Osteoblast (primary cell): Measurements from ENCODE around the gene EIF4A3. TPM values are rescaled to one million over a fixed set of nuclear protein-coding genes. Genes with fewer than 3 reads are reported as not detected.
A peak's percentile ranks its signal among the peaks of the same experiment; 100 is the strongest.

ENCODE experiments used
- DNase-seq: peaks from one replicate; pipeline ENCODE4 v3.0.0; 2011; ENCODE audit warnings: low spot score, mixed read lengths; ENCODE audit not compliant: insufficient read length; ENCODE audit errors: missing footprints
- H2AFZ ChIP-seq: 2 replicates; pipeline ENCODE4 v1.6.0; 2011; ENCODE audit warnings: mild to moderate bottlenecking, low read length
- H3K27ac ChIP-seq: 2 replicates; pipeline ENCODE4 v1.5.1; 2011; ENCODE audit warnings: mild to moderate bottlenecking, low read depth, low read length, moderate library complexity
- H3K27me3 ChIP-seq: 2 replicates; pipeline ENCODE4 v1.6.0; 2012; ENCODE audit warnings: mild to moderate bottlenecking, control low read depth, inconsistent platforms, low read length, moderate library complexity; ENCODE audit not compliant: insufficient read depth
- H3K36me3 ChIP-seq: 2 replicates; pipeline ENCODE4 v1.5.1; 2011; ENCODE audit warnings: mild to moderate bottlenecking, low read length, control low read depth, moderate library complexity; ENCODE audit not compliant: insufficient read depth
- H3K4me1 ChIP-seq: 2 replicates; pipeline ENCODE4 v1.5.1; 2011; ENCODE audit warnings: mild to moderate bottlenecking, low read length, control low read depth, moderate library complexity; ENCODE audit not compliant: insufficient read depth
- H3K4me2 ChIP-seq: 2 replicates; pipeline ENCODE4 v1.6.0; 2011; ENCODE audit warnings: mild to moderate bottlenecking, low read length; ENCODE audit not compliant: insufficient read depth
- H3K4me3 ChIP-seq: fragments of 200-600 bp; sonication (generic); 3 replicates; pipeline ENCODE4 v1.5.1; 2012; ENCODE audit warnings: mild to moderate bottlenecking, low read length, inconsistent platforms; ENCODE audit not compliant: insufficient read depth
- H3K79me2 ChIP-seq: 2 replicates; pipeline ENCODE4 v1.6.0; 2012; ENCODE audit warnings: mild to moderate bottlenecking, low read length, control low read depth, inconsistent platforms; ENCODE audit not compliant: insufficient read depth
- H3K9me3 ChIP-seq: 2 replicates; pipeline ENCODE4 v1.5.1; 2011; ENCODE audit warnings: low read depth, low read length, control low read depth
- H4K20me1 ChIP-seq: 2 replicates; pipeline ENCODE4 v1.6.0; 2012; ENCODE audit warnings: mild to moderate bottlenecking, low read length, control low read depth; ENCODE audit not compliant: insufficient read depth
- CTCF ChIP-seq: IDR thresholded peaks from 2 replicates; pipeline ENCODE4 v1.5.1; 2011; ENCODE audit warnings: mild to moderate bottlenecking, low read depth, low read length, moderate library complexity; ENCODE audit errors: extremely low read depth
- total RNA-seq: library from RNA; depleted of rRNA; stranded (reverse); fragments of >200 nt; gene quantifications from 2 replicates; pipeline ENCODE4 v1.2.3, GENCODE V29; 2012

EIF4A3 gene
- total RNA-seq, 1 donor, result 44.5 TPM

- H2AFZ ChIP-seq, result no peak overlapping the region
- H3K4me3 ChIP-seq, result no peak overlapping the region
- TF ChIP-seq CTCF, result no peak
- no peak overlapping the region for H3K27ac ChIP-seq
- H3K9me3 ChIP-seq, result no peaks in the 10 kb centered on the region
- H3K4me2 ChIP-seq, result no peak overlapping the region
- H4K20me1 ChIP-seq, result no peaks in the 10 kb centered on the region
- DNase-seq, result peak; percentile 15
- H3K36me3 ChIP-seq, result no peaks in the 10 kb centered on the region
- H3K79me2 ChIP-seq, result no peaks in the 10 kb centered on the region
- H3K27me3 ChIP-seq, result peaks cover 4% of the 10 kb centered on the region
- no peaks in the 10 kb centered on the region for H3K4me1 ChIP-seq
Observed at GRCh38 chr17:80168371-80168770, 21.4 kb upstream of the EIF4A3 start.

GRCh38 chr17:80166446-80166845 lies 19.5 kb upstream of the EIF4A3 start:
- H3K36me3 ChIP-seq, result no peaks in the 10 kb centered on the region
- H3K27ac ChIP-seq, result no peak overlapping the region
- H3K27me3 ChIP-seq, result peaks cover 9% of the 10 kb centered on the region
- H2AFZ ChIP-seq, result no peak overlapping the region
- no peak for DNase-seq
- no peaks in the 10 kb centered on the region for H3K4me1 ChIP-seq
- no peak for TF ChIP-seq CTCF
- no peak overlapping the region for H3K4me3 ChIP-seq
- H3K9me3 ChIP-seq, result no peaks in the 10 kb centered on the region
- H3K79me2 ChIP-seq, result no peaks in the 10 kb centered on the region
- no peaks in the 10 kb centered on the region for H4K20me1 ChIP-seq
- no peak overlapping the region for H3K4me2 ChIP-seq

DNA sequence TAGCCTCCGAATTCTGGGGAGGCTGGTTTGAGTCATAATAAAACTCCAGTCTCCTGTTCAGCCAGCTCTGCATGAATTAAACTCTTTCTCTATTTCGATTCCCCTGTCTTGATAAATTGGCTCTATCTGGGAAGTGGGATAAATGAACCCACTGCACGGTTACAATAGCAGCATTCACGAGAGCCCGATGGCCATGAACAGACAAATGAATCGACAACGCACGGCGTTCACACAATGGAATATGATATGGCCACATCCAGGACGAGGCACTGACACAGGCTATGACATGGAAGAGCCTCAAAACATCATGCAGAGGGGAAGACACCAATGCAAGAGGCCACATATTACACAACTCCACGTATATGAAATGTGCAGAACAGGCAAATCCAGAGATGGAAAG lies 17.3 kb upstream of the EIF4A3 start:
- Histone ChIP-seq H3K36me3 (no peaks in the 10 kb centered on the region), H3K27me3 (peaks cover 16% of the 10 kb centered on the region), H4K20me1 (no peaks in the 10 kb centered on the region), H3K4me2 (no peak overlapping the region), H3K27ac (no peak overlapping the region), H3K4me1 (no peaks in the 10 kb centered on the region), H3K79me2 (no peaks in the 10 kb centered on the region), H3K9me3 (no peaks in the 10 kb centered on the region), H2AFZ (no peak overlapping the region), H3K4me3 (no peak overlapping the region)
- DNase-seq, result no peak
- TF ChIP-seq CTCF, result no peak

DNA sequence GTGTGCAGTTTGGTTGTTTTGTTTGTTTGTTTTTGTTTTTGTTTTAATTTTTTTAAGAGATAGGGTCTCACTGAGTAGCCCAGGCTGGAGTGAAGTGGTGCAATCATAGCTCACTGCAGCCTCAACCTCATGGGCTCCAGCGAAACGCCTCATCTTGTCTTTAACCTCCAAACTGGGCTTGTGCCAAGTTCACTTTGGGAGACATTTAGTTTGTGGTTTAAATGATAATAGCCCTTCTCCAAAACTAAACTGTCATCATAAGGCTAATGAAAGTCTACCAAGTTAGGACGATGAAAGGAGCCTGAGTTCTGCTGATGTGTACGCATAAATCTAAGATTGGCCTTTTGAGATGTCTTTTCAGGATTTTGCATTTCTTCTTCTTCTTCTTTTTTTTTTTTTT lies 16.4 kb upstream of the EIF4A3 start:
- Histone ChIP-seq H3K36me3 (no peaks in the 10 kb centered on the region), H3K4me2 (no peak overlapping the region), H3K27ac (no peak overlapping the region), H3K4me1 (no peaks in the 10 kb centered on the region), H3K27me3 (peaks cover 16% of the 10 kb centered on the region), H3K9me3 (no peaks in the 10 kb centered on the region), H3K4me3 (no peak overlapping the region), H4K20me1 (no peaks in the 10 kb centered on the region), H2AFZ (no peak overlapping the region), H3K79me2 (no peaks in the 10 kb centered on the region)
- DNase-seq, result no peak
- TF ChIP-seq CTCF, result no peak
